H9 (cell line): ENCODE measurements around the gene FAM25A. TPM values are rescaled to one million over a fixed set of nuclear protein-coding genes. Genes with fewer than 3 reads are reported as not detected.

Experiments
- DNase-seq: peaks from one replicate; pipeline ENCODE4 v3.0.0-alpha.2; 2017
- H2AFZ ChIP-seq: one replicate; pipeline ENCODE4 v1.6.1; 2013; ENCODE audit warnings: mild to moderate bottlenecking, low read length, control low read depth, moderate library complexity
- H2AK5ac ChIP-seq: 2 replicates; pipeline ENCODE4 v1.6.1; 2013; ENCODE audit warnings: low read length, control low read depth, mixed read lengths; ENCODE audit not compliant: insufficient read length
- H2BK120ac ChIP-seq: one replicate; pipeline ENCODE4 v1.6.1; 2013; ENCODE audit warnings: low read depth, mild to moderate bottlenecking, low read length, control low read depth, inconsistent platforms; ENCODE audit not compliant: poor library complexity, severe bottlenecking
- H2BK12ac ChIP-seq: 2 replicates; pipeline ENCODE4 v1.6.1; 2013; ENCODE audit warnings: low read length, control low read depth, mixed read lengths, low read depth; ENCODE audit not compliant: insufficient read length
- H2BK15ac ChIP-seq: 2 replicates; pipeline ENCODE4 v1.6.1; 2013; ENCODE audit warnings: low read depth, low read length, control low read depth
- H2BK20ac ChIP-seq: one replicate; pipeline ENCODE4 v1.6.1; 2013; ENCODE audit warnings: low read depth, mild to moderate bottlenecking, low read length, control low read depth, inconsistent platforms; ENCODE audit not compliant: poor library complexity, severe bottlenecking
- H2BK5ac ChIP-seq: 2 replicates; pipeline ENCODE4 v1.6.1; 2013; ENCODE audit warnings: low read length, control low read depth, mixed read lengths; ENCODE audit not compliant: insufficient read length
- H3K14ac ChIP-seq: 2 replicates; pipeline ENCODE4 v1.6.1; 2013; ENCODE audit warnings: low read length, control low read depth; ENCODE audit not compliant: insufficient read depth
- H3K18ac ChIP-seq: 2 replicates; pipeline ENCODE4 v1.6.1; 2013; ENCODE audit warnings: low read depth, mild to moderate bottlenecking, mixed read lengths, low read length, control low read depth; ENCODE audit not compliant: insufficient read length
- H3K23ac ChIP-seq: 2 replicates; pipeline ENCODE4 v1.6.1; 2013; ENCODE audit warnings: low read length, control low read depth, mixed read lengths, low read depth; ENCODE audit not compliant: insufficient read length
- H3K23me2 ChIP-seq: 2 replicates; pipeline ENCODE4 v1.6.1; 2013; ENCODE audit warnings: low read depth, mild to moderate bottlenecking, mixed read lengths, low read length, control low read depth; ENCODE audit not compliant: insufficient read length, poor library complexity, severe bottlenecking
- H3K27ac ChIP-seq: 2 replicates; pipeline ENCODE4 v1.5.1; 2013; ENCODE audit warnings: low read length, control low read depth, mixed read lengths, low read depth; ENCODE audit not compliant: insufficient read length
- H3K27me3 ChIP-seq: 2 replicates; pipeline ENCODE4 v1.6.1; 2013; ENCODE audit warnings: low read length, control low read depth, inconsistent platforms; ENCODE audit not compliant: insufficient read depth
- H3K4ac ChIP-seq: 2 replicates; pipeline ENCODE4 v1.6.1; 2013; ENCODE audit warnings: low read depth, mild to moderate bottlenecking, control low read depth, inconsistent platforms, low read length, moderate library complexity
- H3K4me1 ChIP-seq: 2 replicates; pipeline ENCODE4 v1.6.1; 2013; ENCODE audit warnings: low read length, control low read depth, inconsistent platforms; ENCODE audit not compliant: insufficient read depth
- H3K4me2 ChIP-seq: 2 replicates; pipeline ENCODE4 v1.6.1; 2013; ENCODE audit warnings: low read length, control low read depth, mixed read lengths; ENCODE audit not compliant: insufficient read length, insufficient read depth
- H3K56ac ChIP-seq: 2 replicates; pipeline ENCODE4 v1.6.1; 2013; ENCODE audit warnings: low read depth, mild to moderate bottlenecking, mixed read lengths, low read length, control low read depth; ENCODE audit not compliant: insufficient read length
- H3K79me1 ChIP-seq: 2 replicates; pipeline ENCODE4 v1.6.1; 2013; ENCODE audit warnings: low read depth, mild to moderate bottlenecking, moderate library complexity, low read length, control low read depth, inconsistent platforms; ENCODE audit not compliant: insufficient read depth, poor library complexity, severe bottlenecking
- H3K79me2 ChIP-seq: 2 replicates; pipeline ENCODE4 v1.6.1; 2013; ENCODE audit warnings: low read length, control low read depth, inconsistent platforms; ENCODE audit not compliant: insufficient read depth
- H3K9ac ChIP-seq: 2 replicates; pipeline ENCODE4 v1.6.1; 2013; ENCODE audit warnings: low read length, control low read depth, mixed read lengths; ENCODE audit not compliant: insufficient read length; ENCODE audit errors: extremely low read depth
- H3K9me3 ChIP-seq: one replicate; pipeline ENCODE4 v1.6.1; 2013; ENCODE audit warnings: low read depth, low read length, inconsistent platforms; ENCODE audit not compliant: control insufficient read depth
- H3T11ph ChIP-seq: one replicate; pipeline ENCODE4 v1.6.1; 2013; ENCODE audit warnings: mild to moderate bottlenecking, low read length, control low read depth, inconsistent platforms
- H4K20me1 ChIP-seq: one replicate; pipeline ENCODE4 v1.6.1; 2013; ENCODE audit not compliant: control insufficient read depth, insufficient read length, insufficient read depth
- H4K5ac ChIP-seq: 2 replicates; pipeline ENCODE4 v1.6.1; 2013; ENCODE audit warnings: low read depth, mild to moderate bottlenecking, mixed read lengths, low read length, control low read depth; ENCODE audit not compliant: insufficient read length
- H4K8ac ChIP-seq: replicated peaks from 2 replicates; pipeline ENCODE4 v1.6.1; 2013; ENCODE audit warnings: low read length, control low read depth, mixed read lengths, low read depth; ENCODE audit not compliant: insufficient read length
- H4K91ac ChIP-seq: 2 replicates; pipeline ENCODE4 v1.6.1; 2013; ENCODE audit warnings: low read depth, mild to moderate bottlenecking, moderate library complexity, mixed read lengths, low read length, control low read depth; ENCODE audit not compliant: insufficient read length
- H3K27ac Mint-ChIP-seq, 3 experiments: 2 replicates in 2 of 3; 3 replicates in 1 of 3; pipeline ENCODE4 v1.8.0; 2020 to 2021; ENCODE audit warnings: mixed read lengths in 3 of 3, mild to moderate bottlenecking in 1 of 3, moderate library complexity in 1 of 3
- H3K27me3 Mint-ChIP-seq: 2 replicates; pipeline ENCODE4 v1.8.0; 2021; ENCODE audit warnings: low read depth, mild to moderate bottlenecking, moderate library complexity, mixed read lengths
- H3K36me3 Mint-ChIP-seq, 3 experiments: 2 replicates in 2 of 3; 3 replicates in 1 of 3; pipeline ENCODE4 v1.8.0; 2020 to 2021; ENCODE audit warnings: low read depth in 3 of 3, mixed read lengths in 3 of 3; ENCODE audit not compliant: insufficient read depth in 1 of 3
- H3K4me1 Mint-ChIP-seq, 2 experiments: 2 replicates each; pipeline ENCODE4 v1.8.0; 2020; ENCODE audit warnings: mixed read lengths in 2 of 2
- H3K4me3 Mint-ChIP-seq, 2 experiments: 2 replicates in 1 of 2; 3 replicates in 1 of 2; pipeline ENCODE4 v1.8.0; 2020 to 2021; ENCODE audit warnings: mild to moderate bottlenecking in 2 of 2, mixed read lengths in 2 of 2, moderate library complexity in 1 of 2
- H3K9me3 Mint-ChIP-seq, 2 experiments: 2 replicates in 1 of 2; 3 replicates in 1 of 2; pipeline ENCODE4 v1.8.0; 2020; ENCODE audit warnings: mild to moderate bottlenecking in 2 of 2, mixed read lengths in 2 of 2, moderate library complexity in 1 of 2
- CTCF ChIP-seq: fragments of 200-600 bp; sonication (generic); conservative IDR thresholded peaks from 3 replicates; pipeline ENCODE4 v1.8.0; 2021; ENCODE audit warnings: antibody characterized with exemption, mild to moderate bottlenecking
- WGBS: extraction: QIAGEN DNeasy Blood & Tissue Kit; methylation state at CpG from one replicate; pipeline ENCODE4 v1.1.7; 2013; ENCODE audit warnings: missing lambda C conversion rate, low lambda C conversion rate, mixed read lengths; ENCODE audit not compliant: insufficient read length; ENCODE audit errors: extremely low coverage; 5-methylcytosine and 5-hydroxymethylcytosine counted together
- total RNA-seq: library from RNA; stranded (reverse); gene quantifications from 2 replicates; pipeline ENCODE4 v1.2.1, GENCODE V29; 2021

FAM25A gene
- total RNA-seq, 1 experiment from 2014 or later = not detected

- no peak overlapping the region for H2AK5ac ChIP-seq
- peaks cover 13 to 36% (median 30%) of the 10 kb centered on the region in 3 experiments; a peak in 6 of 7 replicates for H3K36me3 Mint-ChIP-seq
- no peaks in the 10 kb centered on the region for H3K23me2 ChIP-seq
- H3K9me3 Mint-ChIP-seq = no peaks in the 10 kb centered on the region
- no peak overlapping the region for H2BK12ac ChIP-seq
- H3K4ac ChIP-seq = no peak overlapping the region
- TF ChIP-seq CTCF = no peak
- H3K56ac ChIP-seq = no peak overlapping the region
- no peak overlapping the region for H3K4me2 ChIP-seq
- H3T11ph ChIP-seq = no peak overlapping the region
- no peak overlapping the region for H4K5ac ChIP-seq
- H3K14ac ChIP-seq = no peak overlapping the region
- no peaks in the 10 kb centered on the region for H3K27me3 Mint-ChIP-seq
- no peak overlapping the region for H3K23ac ChIP-seq
- H2AFZ ChIP-seq = no peak overlapping the region
- no peaks in the 10 kb centered on the region for H3K79me2 ChIP-seq
- H2BK120ac ChIP-seq = no peak overlapping the region
- no peak overlapping the region for H3K27ac ChIP-seq
- H4K91ac ChIP-seq = no peak overlapping the region
- no peak overlapping the region for H3K9ac ChIP-seq
- no peak overlapping the region for H2BK20ac ChIP-seq
- H3K4me1 Mint-ChIP-seq = no peaks in the 10 kb centered on the region
- no peaks in the 10 kb centered on the region for H3K27me3 ChIP-seq
- H3K9me3 ChIP-seq = no peaks in the 10 kb centered on the region
- H4K8ac ChIP-seq = no peak overlapping the region
- H3K79me1 ChIP-seq = no peaks in the 10 kb centered on the region
- no peak overlapping the region for H2BK15ac ChIP-seq
- H3K18ac ChIP-seq = no peak overlapping the region
- no peaks in the 10 kb centered on the region for H4K20me1 ChIP-seq
- DNase-seq = no peak
- no peak overlapping the region for H3K4me3 Mint-ChIP-seq
- WGBS = no CpG with 5 or more reads among the region's 6 CpGs
- H3K4me1 ChIP-seq = no peaks in the 10 kb centered on the region
- no peak overlapping the region; a peak in 1 of 7 replicates for H3K27ac Mint-ChIP-seq
- no peak overlapping the region for H2BK5ac ChIP-seq
These were observed 25.4 kb downstream of the FAM25A start for GRCh38 chr10:87045434-87045938.
